Left colon (tissue), 2 donors: ENCODE results near the gene TBX10. TPM values are rescaled to one million over a fixed set of nuclear protein-coding genes. Genes with fewer than 3 reads are reported as not detected.
"Not testable (repeated sequence)": the region's sequence is repeated elsewhere in the genome, so short reads cannot be mapped to it uniquely, and the experiment has no call there.

Source experiments
- ATAC-seq: fragments of 200-7000 bp; cut with Tn5 transposase; one replicate; pipeline ENCODE4 v1.9.1; 2020; ENCODE audit warnings: mild to moderate bottlenecking, moderate library complexity
- DNase-seq, 2 donors: peaks; one replicate each; pipeline ENCODE4 v3.0.0-alpha.2; 2020
- intact Hi-C, 2 donors: fragments of 100-400 bp; cut with DNase I in 1 of 2; cut with micrococcal nuclease in 1 of 2; formaldehyde crosslinking; loops; one replicate each; pipeline versions ENCODE4 v1.11.2 to v1.14.0; 2022; cut with DNase I, micrococcal nuclease
- total RNA-seq, 2 donors: library from RNA; stranded (reverse); fragmentation: NEBNext Ultra II Directional; extraction: Animal tissue kit (Norgen Biotek cat#: 25700); gene quantifications; one replicate each; pipeline ENCODE4 v1.2.1, GENCODE V29; 2021
- donor health status: DM: no; HTN: no; CAD: no.
- donor health status: DM: yes; HTN: yes; CAD: no.

TBX10 gene
- total RNA-seq, 2 donors from 2014 or later, result 12.9 to 27.1 TPM

GRCh38 chr11:67648796-67649613 is 9.4 kb upstream of the TBX10 start:
- intact Hi-C loops, result no loop called here
- ATAC-seq (no peak), DNase-seq (peak in 1 of 2 donors; percentile 41)

- intact Hi-C loops, result no loop called here
- ATAC-seq (no peak), DNase-seq (no peak)
Observed at GRCh38 chr11:67648140-67648795, 8.7 kb upstream of the TBX10 start.

- intact Hi-C loops, result no loop called here
- DNase-seq (no peak), ATAC-seq (no peak)
Observed at GRCh38 chr11:67647471-67647870, 7.9 kb upstream of the TBX10 start.

GRCh38 chr11:67646535-67647336 is 7.2 kb upstream of the TBX10 start:
- peak; percentile 77 for ATAC-seq
- peak; percentile 72 to 79 for DNase-seq
- intact Hi-C loops, result no loop called here

- intact Hi-C loops, result no loop called here
- peak in 1 of 2 donors; percentile 28 for DNase-seq
- no peak for ATAC-seq
Observed at GRCh38 chr11:67645521-67646461, 6.2 kb upstream of the TBX10 start.

- DNase-seq, result no peak
- ATAC-seq, result no peak
- intact Hi-C loops, result no loop called here
Observed at GRCh38 chr11:67644472-67645418, 5.2 kb upstream of the TBX10 start.

GRCh38 chr11:67644042-67644441 is 4.5 kb upstream of the TBX10 start:
- ATAC-seq (no peak), DNase-seq (no peak)
- intact Hi-C loops, result no loop called here

GRCh38 chr11:67642173-67643120 is 2.9 kb upstream of the TBX10 start:
- intact Hi-C loops, result no loop called here
- no peak for DNase-seq

GRCh38 chr11:67641338-67642172 is 2.0 kb upstream of the TBX10 start:
- intact Hi-C loops, result no loop called here
- no peak for DNase-seq
- ATAC-seq, result no peak

More at GRCh38 chr11:67642173-67643120, 2.9 kb upstream of the TBX10 start:
- no peak for ATAC-seq

GRCh38 chr11:67640758-67641337 is 1.3 kb upstream of the TBX10 start:
- ATAC-seq, result no peak
- intact Hi-C loops, result no loop called here
- no peak for DNase-seq

GRCh38 chr11:67640021-67640757 is 626 bp upstream of the TBX10 start:
- ATAC-seq (peak; percentile 77), DNase-seq (peak in 1 of 2 donors; percentile 84)
- intact Hi-C loops, result no loop called here

- intact Hi-C loops, result no loop called here
- peak in 1 of 2 donors; percentile 14 for DNase-seq
- ATAC-seq, result no peak
Observed at GRCh38 chr11:67638535-67639437, 777 bp downstream of the TBX10 start.

- peak in 1 of 2 donors; percentile 29 for DNase-seq
- intact Hi-C loops, ATAC-seq: not testable (repeated sequence)
Observed at GRCh38 chr11:67637441-67637840, 2.1 kb downstream of the TBX10 start.
